GM21737 (cell line): ENCODE data around the gene KCNMA1.

Source experiments
- ATAC-seq: cut with Tn5 transposase; IDR thresholded peaks from one replicate; pipeline ENCODE4 v1.9.1; 2021; ENCODE audit warnings: mild to moderate bottlenecking, moderate library complexity; ENCODE audit not compliant: unreplicated experiment

KCNMA1 gene

DNA sequence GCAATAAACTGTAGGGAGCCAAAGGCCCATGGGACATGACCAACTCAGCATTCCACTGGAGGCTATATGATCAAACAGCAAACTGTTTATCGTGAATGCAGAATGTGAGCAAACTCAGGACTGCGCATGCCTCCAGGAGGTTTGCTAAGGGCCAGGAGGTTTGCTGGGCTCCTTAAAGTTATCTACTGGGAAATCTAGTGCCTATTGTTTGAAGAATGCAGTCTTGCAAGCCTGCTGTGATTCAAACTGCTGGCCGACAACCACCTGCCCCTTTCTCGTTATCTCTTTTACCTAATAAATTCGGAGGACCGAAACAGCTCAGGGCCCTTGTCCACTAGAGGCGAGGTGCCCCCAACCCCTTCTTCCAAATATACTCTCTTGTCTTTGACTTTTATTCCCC is 404.1 kb downstream of the KCNMA1 start:
- ATAC-seq, result no peak

DNA sequence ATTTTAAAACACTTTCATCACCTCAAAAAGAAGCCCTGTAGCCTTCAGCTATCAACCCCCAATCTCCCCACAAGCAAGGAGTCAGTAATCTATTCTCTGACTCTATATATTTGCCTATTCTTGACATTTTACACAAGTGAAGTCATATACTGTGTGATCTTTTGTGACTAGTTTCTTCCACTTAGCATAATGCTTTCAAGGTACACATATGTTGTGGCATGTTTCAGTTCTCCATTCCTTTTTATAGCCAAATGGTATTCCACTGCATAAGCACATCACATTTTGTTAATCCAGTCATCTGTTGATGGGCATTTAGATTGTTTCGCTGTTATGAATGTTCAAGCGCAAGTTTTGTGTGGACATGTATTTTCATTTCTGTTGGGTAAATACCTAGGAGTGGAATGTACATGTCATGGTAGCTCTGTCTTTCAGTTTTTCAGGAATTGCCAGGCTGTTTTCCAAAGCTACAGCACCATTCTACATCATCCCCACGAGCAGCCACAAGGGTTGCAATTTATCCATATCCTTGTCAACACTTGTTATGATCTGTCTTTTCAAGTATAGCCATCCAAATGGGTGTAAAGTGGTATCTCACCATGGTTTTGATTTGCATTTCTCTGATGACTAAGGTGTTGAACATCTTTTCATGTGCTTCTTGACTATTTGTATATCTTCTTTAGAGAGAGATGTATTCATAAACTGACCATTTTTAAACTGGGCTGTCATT is 405.6 kb downstream of the KCNMA1 start:
- ATAC-seq, result no peak

DNA sequence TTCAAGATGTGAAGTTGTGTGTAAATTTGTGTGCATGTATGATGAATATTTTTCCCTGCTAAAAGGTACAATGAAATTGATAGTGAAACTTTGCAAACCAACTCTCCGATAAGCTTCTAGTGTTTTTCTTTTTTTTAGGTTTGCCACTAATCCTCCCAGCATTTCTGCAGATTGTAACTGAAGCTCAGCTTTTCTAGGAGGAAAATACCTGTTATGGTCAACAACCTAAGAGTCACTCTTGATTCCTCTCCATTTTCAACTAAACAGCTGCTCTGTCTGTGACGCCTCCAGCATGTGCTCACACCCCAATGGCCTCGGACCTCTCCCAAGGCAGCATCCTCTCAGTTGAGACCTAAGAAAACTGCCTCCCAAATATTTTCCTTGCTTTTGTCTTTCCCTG is 406.2 kb downstream of the KCNMA1 start:
- ATAC-seq, result no peak

DNA sequence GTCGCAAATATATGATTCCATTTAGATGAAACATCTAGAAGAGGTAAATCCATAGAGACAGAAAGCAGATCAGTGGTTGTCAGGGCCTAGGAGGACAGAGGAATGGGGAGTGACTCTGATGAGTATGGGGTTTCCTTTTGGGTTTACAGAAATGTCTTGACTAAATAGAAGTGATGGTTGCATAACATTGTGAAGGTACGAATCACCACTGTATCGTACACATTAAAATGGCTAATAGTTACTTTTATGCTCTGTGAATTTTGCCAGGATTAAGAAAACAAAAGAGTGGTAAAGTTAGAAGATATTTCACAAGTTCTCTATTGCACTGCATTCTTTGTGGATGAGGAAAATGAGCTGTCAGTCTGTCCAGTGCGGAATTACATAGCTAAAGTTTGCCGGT is 407.4 kb downstream of the KCNMA1 start:
- ATAC-seq, result no peak

DNA sequence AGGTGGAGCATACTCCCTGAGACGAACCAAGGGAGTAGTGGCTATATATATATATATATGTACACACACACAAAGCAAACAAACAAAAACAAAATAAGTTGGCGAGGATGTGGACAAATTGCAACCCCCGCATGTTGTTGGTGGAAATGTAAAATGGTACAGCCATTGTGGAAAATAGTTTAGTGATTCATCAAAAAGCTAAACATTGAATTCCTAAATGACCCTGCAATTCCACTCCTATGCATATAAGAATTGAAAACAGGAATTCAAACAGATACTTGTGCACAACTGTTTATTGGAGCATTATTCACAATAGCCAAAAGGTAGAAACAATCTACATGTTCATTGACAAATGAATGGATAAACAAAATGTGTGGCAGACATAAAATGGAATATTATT is 407.9 kb downstream of the KCNMA1 start:
- no peak for ATAC-seq

DNA sequence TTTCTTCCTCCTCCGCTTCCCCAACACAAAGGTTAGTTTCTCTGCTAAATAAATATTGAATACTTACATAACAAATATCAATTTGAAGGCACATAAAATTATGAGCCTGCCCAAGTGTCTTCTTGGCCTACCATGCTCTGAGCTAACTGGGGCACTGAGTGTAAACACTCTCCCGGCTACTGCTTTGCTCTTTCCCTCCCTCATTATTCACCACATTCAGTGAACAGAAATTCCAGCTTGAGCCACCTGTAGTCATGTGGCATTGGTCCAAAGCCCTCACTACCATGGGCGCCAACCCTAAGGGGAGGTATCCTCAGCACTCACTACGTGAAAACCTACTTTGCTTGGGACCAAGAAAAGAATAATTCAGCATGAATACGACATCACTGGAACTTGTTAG is 409.0 kb downstream of the KCNMA1 start:
- no peak for ATAC-seq

DNA sequence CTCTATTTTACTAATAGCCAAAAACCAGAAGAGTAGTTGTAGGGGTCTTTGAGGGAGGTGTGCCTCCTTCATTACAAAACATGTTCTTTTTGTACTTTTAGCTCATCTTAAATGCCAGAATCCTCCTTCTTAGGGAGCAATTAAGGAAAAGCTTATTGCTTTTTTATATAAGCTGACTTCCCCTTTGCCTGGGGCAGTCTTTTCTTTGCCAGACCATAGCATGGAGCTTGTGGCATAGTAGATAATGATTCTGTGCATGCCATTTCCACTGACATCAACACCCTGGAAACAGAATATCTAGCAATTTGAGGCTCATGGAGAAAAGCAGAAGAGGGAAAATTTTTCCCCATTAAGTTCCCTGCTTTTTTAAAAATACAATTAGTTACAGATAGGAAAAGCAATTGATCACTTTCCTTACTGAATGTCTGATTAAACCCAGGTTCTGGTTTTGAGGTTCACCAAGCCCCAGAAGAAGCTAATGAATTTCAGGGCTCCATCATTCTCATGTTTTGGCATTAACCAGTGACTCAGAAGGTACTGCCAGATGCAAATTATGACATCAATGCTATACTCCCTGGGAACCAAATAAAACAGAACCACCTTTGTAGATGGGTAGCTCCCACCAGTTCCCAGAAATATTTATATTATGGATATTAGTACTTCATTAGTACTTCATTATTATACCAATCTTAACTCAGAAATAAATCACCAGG is 410.6 kb downstream of the KCNMA1 start:
- no peak for ATAC-seq

GRCh38 chr10:77226452-77226851 is 411.2 kb downstream of the KCNMA1 start:
- no peak for ATAC-seq

DNA sequence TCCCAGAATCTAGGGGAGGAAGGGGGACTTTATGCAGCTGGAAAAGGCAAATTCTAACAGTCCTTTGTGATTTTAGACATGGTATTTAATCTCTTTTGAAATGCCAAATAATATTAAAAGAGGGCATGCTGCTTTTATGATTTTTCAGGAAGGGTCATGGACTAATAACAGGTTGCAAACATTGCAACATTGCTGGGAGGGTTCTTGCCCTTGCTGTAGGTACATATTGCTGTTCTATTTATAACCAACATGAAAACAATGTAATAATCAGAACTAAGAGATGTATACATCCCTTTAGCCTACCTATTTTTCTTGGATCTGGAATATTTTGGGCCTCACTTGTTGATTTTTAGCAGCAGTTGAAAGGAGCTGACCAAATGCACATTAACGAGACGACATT is 411.6 kb downstream of the KCNMA1 start:
- ATAC-seq, result no peak

- no peak for ATAC-seq
Measured at GRCh38 chr10:77223526-77224460, 413.8 kb downstream of the KCNMA1 start.

DNA sequence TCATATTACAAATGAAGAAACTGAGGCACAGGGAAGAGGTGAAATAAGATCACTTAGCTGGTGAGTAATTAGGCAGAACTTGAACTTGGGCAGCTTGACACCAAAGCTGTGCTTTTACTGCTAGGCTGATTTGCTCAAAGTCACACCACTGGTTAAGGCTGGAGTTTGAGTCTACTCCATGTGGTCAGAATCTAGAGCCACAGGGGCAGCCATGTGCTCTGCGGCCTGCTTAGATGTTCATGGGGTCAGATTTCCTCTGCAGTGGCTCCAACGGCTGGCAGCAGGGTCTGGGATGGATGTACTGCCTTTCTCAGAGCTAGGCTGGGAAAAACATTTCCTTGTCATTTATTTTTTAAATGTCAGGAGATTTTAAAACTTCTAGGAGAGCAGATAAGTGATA is 417.5 kb downstream of the KCNMA1 start:
- no peak for ATAC-seq

- ATAC-seq, result no peak
Measured at GRCh38 chr10:77219046-77219445, 418.6 kb downstream of the KCNMA1 start.

- ATAC-seq, result no peak
Measured at GRCh38 chr10:77214799-77215198, 422.8 kb downstream of the KCNMA1 start.

DNA sequence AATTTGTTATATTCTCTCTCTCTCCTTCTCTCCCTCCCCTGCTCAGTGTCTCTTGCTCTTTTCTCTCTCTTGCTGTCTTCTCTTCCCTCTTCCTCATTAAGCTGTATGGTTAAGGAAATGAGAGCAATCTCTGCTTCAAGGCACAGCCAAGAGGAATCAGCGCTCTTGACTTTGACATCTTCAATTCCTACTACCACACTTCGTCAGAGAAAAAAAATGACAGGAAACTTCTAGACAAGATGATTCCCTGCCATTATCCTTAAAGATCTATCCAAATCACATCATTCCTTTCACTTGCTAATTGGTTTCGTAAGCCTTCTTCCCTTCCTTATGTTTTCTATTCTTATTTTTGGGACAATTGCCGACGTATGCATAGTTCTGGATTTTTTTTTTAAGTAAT is 425.0 kb downstream of the KCNMA1 start:
- no peak for ATAC-seq

- ATAC-seq, result no peak
Measured at GRCh38 chr10:77210645-77211044, 427.0 kb downstream of the KCNMA1 start.

- no peak for ATAC-seq
Measured at GRCh38 chr10:77208684-77209256, 428.8 kb downstream of the KCNMA1 start.

- no peak for ATAC-seq
Measured at GRCh38 chr10:77207828-77208185, 429.8 kb downstream of the KCNMA1 start.

DNA sequence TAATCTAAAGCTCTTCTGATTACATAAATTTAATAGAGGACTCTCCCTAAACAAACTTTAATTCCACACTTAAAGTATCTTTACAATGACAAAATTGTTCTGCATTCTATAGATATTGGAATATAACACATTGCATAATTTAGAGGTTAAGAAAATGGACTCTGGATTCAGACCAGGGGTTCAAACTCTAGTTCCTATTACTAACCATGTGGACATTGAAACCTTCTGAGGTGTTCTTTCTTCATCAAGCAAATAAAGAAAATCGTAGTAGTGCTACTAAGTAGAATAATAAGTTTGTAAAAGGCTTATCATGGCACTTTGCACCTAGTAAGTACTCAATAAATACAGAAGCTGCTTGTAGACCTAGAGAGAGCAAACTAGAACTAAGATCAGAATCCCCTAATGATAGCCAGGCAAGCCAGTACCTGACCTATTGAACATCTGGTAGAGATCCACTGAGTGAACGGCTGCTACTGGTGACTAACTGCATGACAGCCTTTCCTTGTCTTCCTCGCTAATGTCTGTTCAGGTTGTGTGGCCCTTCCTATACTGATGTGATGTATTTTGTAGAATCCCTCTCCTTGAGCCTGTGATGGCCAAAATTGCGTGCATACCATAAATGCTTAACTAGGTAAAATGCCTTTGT is 430.3 kb downstream of the KCNMA1 start:
- ATAC-seq, result no peak

DNA sequence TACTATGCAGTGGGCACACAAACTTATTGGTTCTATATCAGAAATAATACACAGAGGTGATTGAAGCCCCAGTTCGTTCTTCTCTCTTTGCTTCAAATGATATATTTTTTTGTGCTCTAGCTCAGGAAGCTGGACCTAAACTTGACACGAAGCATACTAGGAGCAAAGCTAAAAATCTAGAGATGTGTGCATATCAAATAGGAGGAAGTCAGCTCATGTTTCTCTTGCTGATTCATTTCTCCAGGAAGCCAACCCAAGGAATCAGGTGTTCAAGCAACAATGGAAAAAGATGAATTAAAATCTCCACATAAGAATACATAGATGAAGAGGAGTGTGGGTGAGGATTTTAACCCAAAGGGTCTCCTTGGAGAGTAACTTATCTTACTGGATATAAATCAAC is 432.5 kb downstream of the KCNMA1 start:
- ATAC-seq, result no peak

DNA sequence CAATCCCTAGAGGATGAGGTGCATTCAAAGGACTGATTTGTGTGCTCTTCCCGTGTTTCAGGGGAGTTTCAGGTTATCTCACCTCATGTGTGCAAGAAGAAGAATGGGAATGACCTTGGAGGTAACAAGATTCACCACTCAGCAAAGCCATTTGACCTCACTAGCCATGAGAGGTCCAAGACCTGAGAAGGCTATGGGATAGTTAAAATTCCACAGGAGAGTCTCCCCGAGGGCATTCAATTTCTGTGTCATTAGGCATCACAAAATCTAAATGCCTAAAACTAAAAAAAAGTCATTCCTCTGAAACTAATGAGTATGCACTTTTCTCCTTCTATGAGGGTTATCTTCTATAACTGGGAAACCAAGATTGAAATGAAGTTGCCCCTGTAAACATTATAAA is 433.4 kb downstream of the KCNMA1 start:
- ATAC-seq, result no peak

- no peak for ATAC-seq
Measured at GRCh38 chr10:77202857-77203256, 434.8 kb downstream of the KCNMA1 start.
